Measurements from ENCODE around the gene ANO2.
"Not testable (repeated sequence)": the region's sequence is repeated elsewhere in the genome, so short reads cannot be mapped to it uniquely, and the experiment has no call there.

Gene ANO2

GRCh38 chr12:5905757-5906156 is 39.3 kb downstream of the ANO2 start:
- H3K9me3 ChIP-seq = no peaks in the 10 kb centered on the region
- no peaks in the 10 kb centered on the region for H3K4me1 ChIP-seq
- H3K27me3 ChIP-seq (ENCODE audit: low read depth) = no peaks in the 10 kb centered on the region
- H3K4me3 ChIP-seq = no peak overlapping the region
- in situ Hi-C loops (cut with MboI; ENCODE audit: low sequenced_read_pairs) = no loop called here
- no peak for DNase-seq (ENCODE audit: low spot score in 2 of 2)
- H3K36me3 ChIP-seq (replicated peaks) = no peaks in the 10 kb centered on the region

- in situ Hi-C loops (cut with MboI; ENCODE audit: low sequenced_read_pairs) = no loop called here
- H3K4me1 ChIP-seq = no peaks in the 10 kb centered on the region
- no peak overlapping the region for H3K4me3 ChIP-seq
- no peaks in the 10 kb centered on the region for H3K27me3 ChIP-seq (ENCODE audit: low read depth)
- H3K9me3 ChIP-seq = no peaks in the 10 kb centered on the region
- H3K36me3 ChIP-seq (replicated peaks) = no peaks in the 10 kb centered on the region
- no peak for DNase-seq (ENCODE audit: low spot score in 2 of 2)
Observed at GRCh38 chr12:5904969-5905368, 40.1 kb downstream of the ANO2 start.

GRCh38 chr12:5904441-5904840 is 40.6 kb downstream of the ANO2 start:
- in situ Hi-C loops (cut with MboI; ENCODE audit: low sequenced_read_pairs) = no loop called here
- H3K27me3 ChIP-seq (ENCODE audit: low read depth) = no peaks in the 10 kb centered on the region

GRCh38 chr12:5902736-5903135 is 42.3 kb downstream of the ANO2 start:
- Histone ChIP-seq H3K27me3 (ENCODE audit: low read depth) (no peaks in the 10 kb centered on the region), H3K4me1 (no peaks in the 10 kb centered on the region), H3K36me3 (replicated peaks) (no peaks in the 10 kb centered on the region), H3K4me3 (no peak overlapping the region), H3K9me3 (no peaks in the 10 kb centered on the region)
- in situ Hi-C loops (cut with MboI; ENCODE audit: low sequenced_read_pairs) = no loop called here
- DNase-seq (ENCODE audit: low spot score in 2 of 2) = no peak

More at GRCh38 chr12:5904441-5904840, 40.6 kb downstream of the ANO2 start:
- Histone ChIP-seq H3K4me1 (no peaks in the 10 kb centered on the region), H3K9me3 (no peaks in the 10 kb centered on the region), H3K36me3 (replicated peaks) (no peaks in the 10 kb centered on the region), H3K4me3 (no peak overlapping the region)
- DNase-seq (ENCODE audit: low spot score in 2 of 2) = no peak

- Histone ChIP-seq H3K9me3 (no peaks in the 10 kb centered on the region), H3K36me3 (replicated peaks) (no peaks in the 10 kb centered on the region), H3K4me3 (no peak overlapping the region), H3K27me3 (ENCODE audit: low read depth) (no peaks in the 10 kb centered on the region), H3K4me1 (no peaks in the 10 kb centered on the region)
- DNase-seq (ENCODE audit: low spot score in 2 of 2) = no peak
- in situ Hi-C loops (cut with MboI; ENCODE audit: low sequenced_read_pairs) = no loop called here
Observed at GRCh38 chr12:5901416-5901815, 43.6 kb downstream of the ANO2 start.

GRCh38 chr12:5900533-5901205 is 44.4 kb downstream of the ANO2 start:
- Histone ChIP-seq H3K36me3 (replicated peaks) (no peaks in the 10 kb centered on the region), H3K27me3 (ENCODE audit: low read depth) (no peaks in the 10 kb centered on the region), H3K4me3 (no peak overlapping the region), H3K9me3 (no peaks in the 10 kb centered on the region), H3K4me1 (no peaks in the 10 kb centered on the region)
- in situ Hi-C loops (cut with MboI; ENCODE audit: low sequenced_read_pairs) = no loop called here
- no peak for DNase-seq (ENCODE audit: low spot score in 2 of 2)

- Histone ChIP-seq H3K27me3 (ENCODE audit: low read depth) (no peaks in the 10 kb centered on the region), H3K4me3 (no peak overlapping the region), H3K9me3 (no peaks in the 10 kb centered on the region), H3K4me1 (no peaks in the 10 kb centered on the region), H3K36me3 (replicated peaks) (no peaks in the 10 kb centered on the region)
- in situ Hi-C loops (cut with MboI; ENCODE audit: low sequenced_read_pairs) = no loop called here
- DNase-seq (ENCODE audit: low spot score in 2 of 2) = no peak
Observed at GRCh38 chr12:5900076-5900475, 45.0 kb downstream of the ANO2 start.

GRCh38 chr12:5899675-5900074 is 45.4 kb downstream of the ANO2 start:
- Histone ChIP-seq H3K27me3 (ENCODE audit: low read depth) (no peaks in the 10 kb centered on the region), H3K4me3 (no peak overlapping the region), H3K9me3 (no peaks in the 10 kb centered on the region), H3K4me1 (no peaks in the 10 kb centered on the region), H3K36me3 (replicated peaks) (no peaks in the 10 kb centered on the region)
- DNase-seq (ENCODE audit: low spot score in 2 of 2) = no peak
- in situ Hi-C loops (cut with MboI; ENCODE audit: low sequenced_read_pairs) = no loop called here

GRCh38 chr12:5898874-5899273 is 46.2 kb downstream of the ANO2 start:
- no peak for DNase-seq (ENCODE audit: low spot score in 2 of 2)
- H3K9me3 ChIP-seq = no peaks in the 10 kb centered on the region
- H3K36me3 ChIP-seq (replicated peaks) = no peaks in the 10 kb centered on the region
- H3K4me1 ChIP-seq = no peaks in the 10 kb centered on the region
- H3K27me3 ChIP-seq (ENCODE audit: low read depth) = no peaks in the 10 kb centered on the region
- H3K4me3 ChIP-seq = no peak overlapping the region
- in situ Hi-C loops (cut with MboI; ENCODE audit: low sequenced_read_pairs) = no loop called here

- no peak overlapping the region for H3K4me3 ChIP-seq
- no peaks in the 10 kb centered on the region for H3K36me3 ChIP-seq (replicated peaks)
- H3K27me3 ChIP-seq (ENCODE audit: low read depth) = no peaks in the 10 kb centered on the region
- DNase-seq (ENCODE audit: low spot score in 2 of 2) = peak in 1 of 2 experiments; percentile 51
- no peaks in the 10 kb centered on the region for H3K9me3 ChIP-seq
- in situ Hi-C loops (cut with MboI; ENCODE audit: low sequenced_read_pairs) = no loop called here
- no peaks in the 10 kb centered on the region for H3K4me1 ChIP-seq
Observed at GRCh38 chr12:5889381-5890047, 55.5 kb downstream of the ANO2 start.

GRCh38 chr12:5888816-5889315 is 56.2 kb downstream of the ANO2 start:
- Histone ChIP-seq H3K36me3 (replicated peaks) (no peaks in the 10 kb centered on the region), H3K4me3 (no peak overlapping the region), H3K9me3 (no peaks in the 10 kb centered on the region), H3K4me1 (no peaks in the 10 kb centered on the region), H3K27me3 (ENCODE audit: low read depth) (no peaks in the 10 kb centered on the region)
- in situ Hi-C loops (cut with MboI; ENCODE audit: low sequenced_read_pairs) = no loop called here
- DNase-seq (ENCODE audit: low spot score in 2 of 2) = no peak

- DNase-seq (ENCODE audit: low spot score in 2 of 2); in situ Hi-C loops (cut with MboI; ENCODE audit: low sequenced_read_pairs); H3K36me3 ChIP-seq (replicated peaks); H3K4me1 ChIP-seq; H3K9me3 ChIP-seq; H3K27me3 ChIP-seq (ENCODE audit: low read depth); H3K4me3 ChIP-seq: not testable (repeated sequence)
Observed at GRCh38 chr12:5887819-5888218, 57.2 kb downstream of the ANO2 start.

GRCh38 chr12:5884866-5885265 is 60.2 kb downstream of the ANO2 start:
- no peak for DNase-seq (ENCODE audit: low spot score in 2 of 2)
- in situ Hi-C loops (cut with MboI; ENCODE audit: low sequenced_read_pairs) = no loop called here
- no peak overlapping the region for H3K4me3 ChIP-seq

GRCh38 chr12:5884285-5884684 is 60.8 kb downstream of the ANO2 start:
- no peak for DNase-seq (ENCODE audit: low spot score in 2 of 2)
- in situ Hi-C loops (cut with MboI; ENCODE audit: low sequenced_read_pairs) = no loop called here

More at GRCh38 chr12:5884866-5885265, 60.2 kb downstream of the ANO2 start:
- Histone ChIP-seq H3K27me3 (ENCODE audit: low read depth) (no peaks in the 10 kb centered on the region), H3K4me1 (no peaks in the 10 kb centered on the region), H3K36me3 (replicated peaks) (no peaks in the 10 kb centered on the region), H3K9me3 (no peaks in the 10 kb centered on the region)

More at GRCh38 chr12:5884285-5884684, 60.8 kb downstream of the ANO2 start:
- Histone ChIP-seq H3K36me3 (replicated peaks) (no peaks in the 10 kb centered on the region), H3K4me1 (no peaks in the 10 kb centered on the region), H3K4me3 (no peak overlapping the region), H3K27me3 (ENCODE audit: low read depth) (no peaks in the 10 kb centered on the region), H3K9me3 (no peaks in the 10 kb centered on the region)

Data from HAP-1 (cell line).